Endothelial cell of umbilical vein (primary cell): ENCODE results near the gene AURKAIP1. TPM values are rescaled to one million over a fixed set of nuclear protein-coding genes. Genes with fewer than 3 reads are reported as not detected.

ENCODE experiments used
- BruUV-seq: library from RNA; stranded (reverse); fragments of 400-500 nt; replicated peaks from 2 replicates; lab custom pipeline; 2021; lab: Mats Ljungman, UMichigan
- CTCF ChIA-PET: fragments of 300-600, 350-600 bp; sonication (Branson Sonifier 250); formaldehyde crosslinking; loops from one replicate; lab custom pipeline; 2021; ENCODE audit warnings: antibody characterized with exemption, inconsistent platforms; lab: Charles Lee
- POLR2A ChIA-PET: fragments of 300-600, 350-600 bp; sonication (Branson Sonifier 250); formaldehyde crosslinking; loops from one replicate; lab custom pipeline; 2021; ENCODE audit warnings: antibody characterized with exemption, inconsistent platforms; lab: Charles Lee
- DNase-seq: peaks from one replicate; pipeline ENCODE4 v3.0.0-alpha.2; 2011; ENCODE audit warnings: low read depth, low spot score
- FAIRE-seq: peaks from 2 replicates; lab custom pipeline; 2011; peaks lifted over from hg19 to GRCh38; lab: Jason Lieb, UNC
- H2AFZ ChIP-seq: 2 replicates; pipeline ENCODE4 v1.6.0; 2012; ENCODE audit warnings: low read depth, low read length, control low read depth, inconsistent platforms
- H3K27ac ChIP-seq: 2 replicates; pipeline ENCODE4 v1.5.1; 2011; ENCODE audit warnings: low read depth, mild to moderate bottlenecking, control low read depth, low read length, moderate library complexity; ENCODE audit not compliant: insufficient read depth
- H3K27me3 ChIP-seq, 2 experiments: 2 replicates each; pipeline versions ENCODE4 v1.6.0 to v1.6.1; 2011; ENCODE audit warnings: low read length in 2 of 2, mixed read lengths in 1 of 2; ENCODE audit not compliant: control insufficient read depth in 2 of 2, insufficient read depth in 2 of 2
- H3K36me3 ChIP-seq, 2 experiments: 2 replicates in 1 of 2; 3 replicates in 1 of 2; pipeline ENCODE4 v1.5.1; 2011; ENCODE audit warnings: low read length in 2 of 2, mild to moderate bottlenecking in 1 of 2, moderate library complexity in 1 of 2; ENCODE audit not compliant: control insufficient read depth in 2 of 2, insufficient read depth in 2 of 2; ENCODE audit errors: extremely low read depth in 1 of 2
- H3K4me1 ChIP-seq: 3 replicates; pipeline ENCODE4 v1.5.1; 2011; ENCODE audit warnings: mild to moderate bottlenecking, low read length; ENCODE audit not compliant: control insufficient read depth, insufficient read depth; ENCODE audit errors: extremely low read depth
- H3K4me2 ChIP-seq: 2 replicates; pipeline ENCODE4 v1.6.1; 2011; ENCODE audit warnings: low read length, control low read depth, mixed read lengths; ENCODE audit not compliant: insufficient read depth
- H3K4me3 ChIP-seq, 3 experiments: fragments of 200-600 bp in 1 of 3; sonication (generic), shearing (Covaris generic) in 1 of 3; replicated peaks in 1 of 3; 2 replicates each; pipeline ENCODE4 v1.5.1; 2011 to 2016; ENCODE audit warnings: control low read depth in 3 of 3, low read length in 3 of 3, mild to moderate bottlenecking in 2 of 3, inconsistent platforms in 1 of 3, low read depth in 1 of 3, moderate library complexity in 1 of 3; ENCODE audit not compliant: insufficient read depth in 1 of 3
- H3K79me2 ChIP-seq: 2 replicates; pipeline ENCODE4 v1.6.0; 2012; ENCODE audit warnings: low read length, inconsistent platforms; ENCODE audit not compliant: control insufficient read depth, insufficient read depth
- H3K9ac ChIP-seq: replicated peaks from 2 replicates; pipeline ENCODE3; 2011; ENCODE audit warnings: low read length, control low read depth; ENCODE audit not compliant: insufficient read depth; ENCODE audit errors: extremely low read depth
- H3K9me1 ChIP-seq: replicated peaks from 3 replicates; pipeline ENCODE4 v1.6.0; 2011; ENCODE audit warnings: mild to moderate bottlenecking, low read length; ENCODE audit not compliant: control insufficient read depth, insufficient read depth; ENCODE audit errors: extremely low read depth
- H3K9me3 ChIP-seq: replicated peaks from 2 replicates; pipeline ENCODE4 v1.5.1; 2012; ENCODE audit warnings: low read length, inconsistent platforms; ENCODE audit not compliant: control insufficient read depth, insufficient read depth
- H4K20me1 ChIP-seq: replicated peaks from 2 replicates; pipeline ENCODE3; 2011; ENCODE audit warnings: mild to moderate bottlenecking, low read length; ENCODE audit not compliant: control insufficient read depth, insufficient read depth; ENCODE audit errors: extremely low read depth
- CTCF ChIP-seq, 2 donors: IDR thresholded peaks; 1 replicate in 1 of 2; 2 replicates in 1 of 2; pipeline ENCODE4 v1.5.1; 2011; ENCODE audit warnings: low read length in 2 of 2, mild to moderate bottlenecking in 2 of 2, moderate library complexity in 2 of 2, control low read depth in 1 of 2, inconsistent platforms in 1 of 2, low read depth in 1 of 2; ENCODE audit not compliant: insufficient read depth in 1 of 2; ENCODE audit errors: extremely low read depth in 1 of 2
- EZH2 ChIP-seq: IDR thresholded peaks from 2 replicates; pipeline ENCODE4 v1.6.1; 2012; ENCODE audit warnings: borderline replicate concordance, low read depth, mild to moderate bottlenecking, moderate library complexity, low read length, inconsistent platforms; ENCODE audit not compliant: severe bottlenecking
- FOS ChIP-seq: IDR thresholded peaks from 2 replicates; pipeline ENCODE4 v1.6.1; 2011; ENCODE audit warnings: mild to moderate bottlenecking, low read length, moderate library complexity, borderline replicate concordance; ENCODE audit not compliant: insufficient read depth
- GATA2 ChIP-seq: IDR thresholded peaks from 2 replicates; pipeline ENCODE4 v1.7.0; 2011; ENCODE audit warnings: low read depth, mild to moderate bottlenecking, moderate library complexity, mixed read lengths, low read length; ENCODE audit not compliant: insufficient read length, insufficient read depth
- JUN ChIP-seq: IDR thresholded peaks from 2 replicates; pipeline ENCODE4 v1.6.1; 2011; ENCODE audit warnings: borderline replicate concordance, low read depth; ENCODE audit not compliant: insufficient read length, insufficient read depth
- MAX ChIP-seq: IDR thresholded peaks from 2 replicates; pipeline ENCODE4 v1.6.1; 2011; ENCODE audit not compliant: insufficient read depth, insufficient read length
- MYC ChIP-seq: IDR thresholded peaks from one replicate; pipeline ENCODE4 v1.6.1; 2011; ENCODE audit warnings: mild to moderate bottlenecking, low read depth, low read length
- POLR2A ChIP-seq: IDR thresholded peaks from 2 replicates; pipeline ENCODE4 v1.6.1; 2012; ENCODE audit warnings: low read depth, mild to moderate bottlenecking, control low read depth, low read length
- POLR2AphosphoS5 ChIP-seq: IDR thresholded peaks from 2 replicates; pipeline ENCODE4 v1.6.1; 2012; ENCODE audit warnings: low read depth, mild to moderate bottlenecking, control low read depth, low read length, moderate library complexity; ENCODE audit not compliant: insufficient read depth
- dilution Hi-C: fragments of 300-500 bp; cut with MboI; formaldehyde crosslinking; loops from one replicate; pipeline ENCODE4 v1.15.0; 2019; ENCODE audit warnings: low sequenced_read_pairs; ENCODE audit not compliant: extremely low pct_ligation_motif_present
- intact Hi-C: fragments of 100-400 bp; cut with micrococcal nuclease; formaldehyde crosslinking; loops from one replicate; pipeline ENCODE4 v1.10.0; 2022
- polyA plus RNA-seq, 4 experiments: library from polyadenylated mRNA; depleted of rRNA in 3 of 4; stranded (reverse) in 3 of 4; unstranded in 1 of 4; fragments of >200 nt; gene quantifications; 2 replicates each; pipeline versions ENCODE4 v1.2.1 to v1.2.3, GENCODE V29; 2011 to 2012; ENCODE audit warnings: missing spikeins in 1 of 4
- total RNA-seq: library from RNA; stranded (reverse); gene quantifications from 2 replicates; pipeline ENCODE4 v1.2.3, GENCODE V29; 2021

AURKAIP1 gene
- total and polyA plus RNA-seq, 2 donors (not counting 3 experiments of a cell fraction or from before 2014, with no cell fraction given) = 73.3 to 151 TPM

DNA sequence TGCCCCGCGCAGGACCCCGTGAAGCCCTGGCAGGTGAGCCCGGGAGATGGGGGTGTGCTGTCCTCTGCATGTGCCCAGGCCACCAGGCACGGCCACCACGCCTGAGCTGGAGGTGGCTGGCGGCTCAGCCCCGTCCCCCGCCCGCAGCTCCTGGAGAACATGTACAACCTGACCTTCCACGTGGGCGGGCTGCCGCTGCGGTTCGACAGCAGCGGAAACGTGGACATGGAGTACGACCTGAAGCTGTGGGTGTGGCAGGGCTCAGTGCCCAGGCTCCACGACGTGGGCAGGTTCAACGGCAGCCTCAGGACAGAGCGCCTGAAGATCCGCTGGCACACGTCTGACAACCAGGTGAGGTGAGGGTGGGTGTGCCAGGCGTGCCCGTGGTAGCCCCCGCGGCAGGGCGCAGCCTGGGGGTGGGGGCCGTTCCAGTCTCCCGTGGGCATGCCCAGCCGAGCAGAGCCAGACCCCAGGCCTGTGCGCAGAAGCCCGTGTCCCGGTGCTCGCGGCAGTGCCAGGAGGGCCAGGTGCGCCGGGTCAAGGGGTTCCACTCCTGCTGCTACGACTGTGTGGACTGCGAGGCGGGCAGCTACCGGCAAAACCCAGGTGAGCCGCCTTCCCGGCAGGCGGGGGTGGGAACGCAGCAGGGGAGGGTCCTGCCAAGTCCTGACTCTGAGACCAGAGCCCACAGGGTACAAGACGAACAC, 42.1 kb downstream of the AURKAIP1 start:
- H3K4me3 ChIP-seq = no peak overlapping the region
- H2AFZ ChIP-seq = no peak overlapping the region
- no peak overlapping the region for H3K27ac ChIP-seq
- DNase-seq (no peak), FAIRE-seq (no peak)
- H3K9me3 ChIP-seq = no peaks in the 10 kb centered on the region
- ChIA-PET POLR2A (no interaction called here), CTCF (no interaction called here)
- no peak for TF ChIP-seq GATA2
- TF ChIP-seq POLR2A = no peak
- no peak for TF ChIP-seq FOS
- TF ChIP-seq POLR2AphosphoS5 = no peak
- no peak for TF ChIP-seq EZH2
- no peak for TF ChIP-seq MAX
- no peak for TF ChIP-seq CTCF (IDR thresholded peaks at IDR 0.05; ENCODE audit: extremely low read depth in 1 of 2, insufficient read depth in 1 of 2, low read depth in 1 of 2, low read length in 2 of 2)
- no peak for TF ChIP-seq MYC
- no peak for TF ChIP-seq JUN
- H4K20me1 ChIP-seq = no peaks in the 10 kb centered on the region
- H3K9me1 ChIP-seq = no peaks in the 10 kb centered on the region
- no TSS peak for BruUV-seq
- no peaks in the 10 kb centered on the region for H3K27me3 ChIP-seq
- H3K4me2 ChIP-seq = no peak overlapping the region
- no peaks in the 10 kb centered on the region for H3K4me1 ChIP-seq
- dilution Hi-C loops = no loop called here
- intact Hi-C loops = no loop called here
- no peak overlapping the region for H3K9ac ChIP-seq
- H3K36me3 ChIP-seq = peaks cover 0 to 8% of the 10 kb centered on the region in 2 experiments
- no peaks in the 10 kb centered on the region for H3K79me2 ChIP-seq
